Stimulated activated naive CD4-positive, alpha-beta T cell treated with Interleukin-2 at 50 U/mL for 16 hours (primary cell): ENCODE results near the gene HMGXB3.

Source experiments
- DNase-seq: peaks from one replicate; lab custom pipeline; 2025; lab: John Stamatoyannopoulos, UW

HMGXB3 gene

DNA sequence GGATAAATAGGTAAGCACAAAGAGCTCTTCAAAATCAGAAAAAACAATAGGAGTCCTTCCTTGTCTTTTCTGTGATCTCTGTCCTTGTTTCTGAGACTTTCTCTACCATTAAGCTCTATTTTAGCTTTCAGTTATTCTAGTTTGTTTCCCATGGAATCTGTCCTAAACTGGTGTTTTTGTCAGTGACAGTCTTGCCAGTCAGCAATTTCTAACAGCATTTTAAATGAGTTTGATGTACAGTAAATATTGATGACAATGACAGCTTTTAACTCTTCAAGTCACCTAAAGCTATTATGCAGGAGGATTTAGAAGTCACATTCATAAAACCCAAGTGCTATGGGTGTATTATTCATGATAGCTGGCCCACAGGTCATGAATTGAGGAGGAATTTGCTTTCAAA lies 18.0 kb upstream of the HMGXB3 start:
- DNase-seq: no peak

DNA sequence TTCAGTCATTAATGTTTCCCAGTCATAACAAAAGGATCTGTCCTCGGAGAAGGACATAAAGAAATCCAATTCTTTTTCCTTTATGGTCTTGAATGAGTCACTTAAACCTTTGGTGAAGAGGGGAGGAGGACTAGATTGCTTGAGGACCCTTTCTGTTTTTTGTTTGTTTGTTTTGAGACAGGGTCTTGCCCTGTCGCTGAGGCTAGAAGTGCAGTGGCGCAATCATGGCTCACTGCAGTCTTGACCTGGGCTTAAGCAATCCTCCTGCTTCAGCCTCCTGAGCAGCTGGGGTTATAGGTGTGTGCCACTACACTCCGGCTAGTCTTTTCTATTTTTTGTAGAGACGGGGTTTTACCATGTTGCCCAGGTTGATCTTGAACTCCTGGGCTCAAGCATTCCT lies 12.4 kb upstream of the HMGXB3 start:
- DNase-seq: no peak

DNA sequence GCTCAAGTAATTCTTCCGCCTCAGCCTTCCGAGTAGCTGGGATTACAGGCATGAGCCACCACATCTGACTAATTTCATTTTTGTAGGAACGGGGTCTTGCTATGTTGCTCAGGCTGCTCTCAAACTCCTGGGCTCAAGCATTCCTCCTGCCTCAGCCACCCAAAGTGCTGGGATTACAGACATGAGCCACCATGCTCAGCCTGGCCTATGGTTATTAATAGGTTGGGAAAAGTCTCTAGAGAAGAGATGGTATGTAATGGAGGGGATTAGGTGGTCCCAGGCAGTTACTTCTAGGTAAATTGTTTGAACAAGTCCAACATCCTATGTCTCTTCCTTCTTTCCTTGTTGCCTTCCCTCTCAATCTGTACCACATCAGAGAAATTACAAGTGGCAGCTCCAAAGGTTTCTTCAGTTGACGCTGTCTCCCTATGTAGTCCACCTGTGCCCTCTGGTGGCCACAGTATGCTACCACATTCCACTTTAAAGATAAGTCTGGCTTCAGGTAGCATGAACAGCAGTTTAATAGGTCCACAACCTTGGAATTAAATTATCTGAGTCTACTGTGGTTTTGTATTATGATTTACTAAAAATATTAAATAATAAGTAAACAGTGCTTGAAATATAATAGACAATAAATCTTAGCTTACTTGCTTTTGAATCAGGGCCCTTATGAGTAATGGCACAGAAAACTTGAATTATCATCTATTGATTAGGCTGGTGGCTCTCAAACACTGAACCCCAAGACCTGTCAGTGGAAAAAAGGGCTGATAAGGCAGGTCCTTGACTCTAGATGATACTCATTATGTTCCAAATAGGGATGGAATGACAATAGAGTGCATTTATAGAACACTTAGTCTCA lies 9.8 kb upstream of the HMGXB3 start:
- DNase-seq: peak; percentile 54

DNA sequence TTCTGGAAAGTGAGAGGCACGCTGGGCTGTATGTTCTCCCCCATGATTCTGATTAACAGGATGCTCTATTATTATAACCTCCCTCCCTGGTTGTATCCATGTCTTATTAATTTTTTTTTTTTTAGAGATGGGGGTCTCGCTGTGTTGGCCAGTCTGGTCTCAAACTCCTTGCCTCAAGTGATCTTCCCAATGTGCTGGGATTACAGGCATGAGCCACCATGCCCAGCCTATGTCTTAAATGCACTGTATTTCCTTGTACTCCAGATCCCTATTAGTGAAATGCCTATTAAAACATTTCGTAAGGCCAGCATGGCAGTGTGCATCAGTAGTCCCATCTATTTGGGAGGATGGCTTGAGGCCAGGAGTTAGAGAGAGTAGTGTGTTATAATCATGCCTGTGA lies 7.1 kb upstream of the HMGXB3 start:
- no peak for DNase-seq

DNA sequence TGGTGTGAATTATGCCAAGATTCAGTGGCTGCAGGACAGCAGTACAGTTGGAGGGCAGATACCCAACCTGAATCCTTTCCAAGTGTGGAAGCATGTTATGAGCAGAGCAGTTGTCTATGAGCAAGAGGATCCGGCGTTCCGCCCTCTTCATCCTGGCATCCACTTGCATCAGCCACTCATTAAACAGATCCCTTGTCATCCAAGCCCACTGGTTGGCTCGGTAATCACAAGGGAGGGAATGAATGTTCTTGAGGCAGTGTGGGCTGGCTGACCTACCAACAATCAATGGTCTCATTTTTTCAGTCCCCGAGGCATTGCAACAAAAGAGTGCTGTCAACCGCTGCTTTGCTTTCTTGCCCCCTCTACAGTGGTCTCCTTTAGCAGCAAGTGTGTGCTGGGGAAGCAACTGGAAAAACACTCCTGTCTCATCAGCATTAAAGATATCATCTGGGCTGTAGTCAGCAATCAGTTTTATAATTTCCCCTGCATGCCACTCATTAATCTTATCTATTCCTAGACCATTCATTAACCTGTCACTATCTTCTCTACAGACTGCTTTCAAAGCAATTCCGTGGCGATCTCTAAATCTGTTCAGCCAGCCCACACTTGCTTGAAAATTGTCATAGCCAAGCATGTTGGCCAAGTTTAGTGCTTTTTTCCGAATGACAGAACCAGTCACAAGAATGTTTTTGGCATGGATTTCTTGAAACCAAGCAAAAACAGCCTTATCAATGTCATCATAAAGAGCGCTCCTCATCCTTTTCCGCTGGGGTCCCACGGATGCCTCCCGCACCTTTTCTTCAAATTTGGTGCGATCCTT lies 4.9 kb upstream of the HMGXB3 start:
- DNase-seq: no peak

DNA sequence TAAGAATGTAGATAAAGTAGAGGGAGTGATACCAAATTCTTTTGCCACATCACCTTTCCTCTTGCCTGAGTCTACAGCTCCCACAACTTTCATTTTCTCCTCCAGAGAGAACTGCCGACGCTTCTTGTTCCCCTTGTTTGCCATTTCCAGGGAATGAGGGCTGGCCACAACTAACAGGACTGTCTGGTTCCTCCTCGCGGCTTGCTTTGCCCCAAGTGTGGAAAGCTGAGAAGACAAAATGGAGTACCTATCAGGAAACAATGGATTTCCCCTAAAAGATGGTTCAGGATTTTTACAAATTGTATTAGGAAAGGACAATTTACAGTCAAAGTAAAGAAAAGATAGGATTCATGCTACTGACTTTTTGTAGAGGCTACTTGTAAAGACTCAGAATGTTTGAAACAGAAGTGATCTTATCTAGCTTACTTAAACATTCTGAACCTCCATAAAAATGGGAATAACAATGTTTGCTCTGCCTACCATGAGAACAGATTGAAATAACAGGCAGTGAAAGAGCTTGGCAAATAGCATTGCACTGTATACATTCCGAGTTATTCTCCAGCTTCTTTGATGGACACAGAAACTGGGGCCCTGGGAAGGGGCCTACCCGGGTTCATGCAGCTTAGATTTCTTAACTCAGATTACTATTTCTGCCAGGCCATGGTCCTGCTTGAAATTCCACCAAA lies 4.2 kb upstream of the HMGXB3 start:
- no peak for DNase-seq

DNA sequence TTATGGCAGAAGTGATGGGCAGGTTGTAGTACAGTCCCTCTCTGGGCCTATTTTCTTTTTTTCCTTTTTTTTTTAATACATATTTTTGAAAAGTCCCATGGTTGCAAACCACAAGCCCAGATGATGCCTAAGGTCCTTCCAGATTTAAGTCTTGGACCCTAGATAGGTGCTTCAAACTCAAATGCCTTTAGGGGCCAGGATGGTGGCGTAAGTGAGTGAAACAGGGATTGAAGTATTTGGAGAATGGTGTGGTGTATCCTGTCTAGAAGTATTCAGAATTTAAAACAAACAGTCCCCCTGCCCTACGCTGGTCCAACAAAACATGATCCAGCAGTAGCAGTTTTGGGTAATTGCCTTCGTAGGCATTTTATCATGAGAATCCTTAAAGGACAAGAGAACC lies 2.3 kb upstream of the HMGXB3 start:
- no peak for DNase-seq

DNA sequence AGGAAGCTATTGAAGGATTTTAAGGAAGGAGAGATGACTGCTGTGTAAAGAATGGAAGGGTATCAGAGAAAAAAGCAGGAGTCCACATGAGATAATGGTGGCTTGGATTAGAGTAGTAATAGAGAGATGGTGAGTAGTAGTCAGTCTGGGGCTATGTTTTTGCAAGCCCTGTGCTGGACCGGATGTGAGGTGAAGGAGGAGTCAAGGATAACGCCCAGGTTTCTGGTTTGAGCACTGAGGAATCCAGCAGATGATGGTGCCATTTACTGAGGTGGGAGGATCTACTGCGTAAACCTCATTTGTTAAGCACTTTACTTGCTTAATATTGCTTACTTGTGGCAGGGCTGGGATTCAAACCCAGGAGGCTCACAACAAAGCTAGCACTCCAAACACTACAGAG lies 1.2 kb upstream of the HMGXB3 start:
- DNase-seq: no peak

DNA sequence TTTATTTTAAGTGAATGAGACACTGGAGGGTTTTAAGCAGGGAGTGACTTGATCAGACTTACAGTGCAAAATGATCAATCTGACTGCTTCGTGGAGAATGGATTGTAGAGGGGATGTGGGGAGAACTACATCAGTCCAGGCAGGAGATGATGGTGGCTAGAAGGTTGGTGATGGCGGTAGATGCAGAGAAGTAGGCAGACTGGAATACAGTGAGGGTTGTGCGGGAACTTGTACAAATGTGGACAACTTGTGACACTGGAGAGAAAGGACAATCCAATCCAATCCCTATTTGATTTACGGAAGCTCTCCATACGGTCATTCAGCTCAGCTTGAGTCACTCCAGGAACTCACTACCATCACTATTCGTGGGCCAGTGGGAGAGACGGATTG lies 678 bp upstream of the HMGXB3 start:
- no peak for DNase-seq

DNA sequence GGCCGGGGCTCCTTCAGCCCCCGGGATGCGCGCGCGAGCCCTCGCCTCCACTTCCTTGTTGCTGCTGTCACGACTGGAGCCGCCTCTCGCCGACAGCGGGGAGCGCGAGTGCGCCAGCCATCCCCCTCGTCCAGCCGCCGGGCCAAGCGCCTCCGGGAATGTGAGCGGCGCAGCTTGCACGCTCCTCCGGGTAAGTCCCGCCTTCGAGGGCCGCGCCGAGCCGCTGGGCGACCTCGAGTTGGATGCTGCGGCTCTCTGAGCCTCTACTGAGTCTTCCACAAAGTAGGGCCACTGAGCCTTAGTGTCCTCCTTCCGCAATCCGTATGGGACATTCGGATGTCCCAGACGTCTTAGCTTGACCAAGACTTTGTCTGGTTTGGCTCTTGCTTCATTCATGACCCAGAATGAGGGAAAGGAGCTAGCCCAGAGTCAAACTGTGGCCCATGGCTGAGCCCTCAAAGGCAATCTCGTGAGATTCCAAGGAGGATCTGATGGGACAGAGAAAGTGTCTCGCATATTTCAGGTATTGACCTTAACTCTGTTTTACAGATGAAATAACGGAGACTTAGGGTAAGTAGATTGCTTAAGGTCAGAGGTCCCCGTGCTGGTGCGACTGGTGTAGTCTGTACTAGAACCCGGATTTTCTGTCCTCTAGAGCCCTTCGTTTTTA lies 586 bp downstream of the HMGXB3 start:
- peak; percentile 32 for DNase-seq

DNA sequence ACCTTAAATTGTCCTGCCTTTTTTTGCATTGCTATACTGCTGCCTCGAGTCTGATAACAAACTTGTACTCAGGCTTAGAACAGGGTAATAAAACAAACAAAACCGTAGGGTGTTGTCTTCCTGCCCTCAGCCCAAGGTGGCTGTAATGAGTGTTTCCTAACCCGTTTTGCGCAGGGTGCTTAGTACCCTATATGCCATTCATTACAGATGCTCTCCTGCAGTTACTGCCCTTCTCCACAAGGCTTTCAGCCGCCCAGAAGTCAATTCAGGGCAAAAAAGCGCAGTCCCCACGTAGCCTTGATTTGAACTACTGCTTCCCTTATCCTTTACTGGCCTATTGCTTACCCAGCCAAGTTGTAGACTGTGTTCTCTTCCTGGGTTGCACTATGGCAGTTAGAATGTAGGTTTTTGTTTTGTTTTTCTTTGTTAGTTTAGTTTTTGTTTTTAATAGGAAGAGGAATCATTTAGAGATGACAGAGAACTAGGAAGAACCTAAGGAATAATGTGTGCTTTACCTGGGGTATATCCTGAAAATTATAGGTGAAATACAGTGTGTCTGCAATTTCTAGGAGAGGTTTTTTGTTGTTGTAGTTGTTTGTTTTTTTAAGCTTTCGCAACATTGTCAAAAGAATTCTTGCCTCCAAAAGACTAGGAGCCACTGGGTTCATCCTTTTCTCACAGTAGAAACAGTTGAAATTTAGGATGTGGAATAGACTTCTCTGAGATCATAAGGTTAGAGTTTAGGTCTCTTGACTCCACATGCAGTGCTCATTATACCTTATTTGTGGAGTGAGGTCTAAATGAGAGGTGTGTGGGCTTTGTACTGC lies 1.3 kb downstream of the HMGXB3 start:
- DNase-seq: peak; percentile 53

DNA sequence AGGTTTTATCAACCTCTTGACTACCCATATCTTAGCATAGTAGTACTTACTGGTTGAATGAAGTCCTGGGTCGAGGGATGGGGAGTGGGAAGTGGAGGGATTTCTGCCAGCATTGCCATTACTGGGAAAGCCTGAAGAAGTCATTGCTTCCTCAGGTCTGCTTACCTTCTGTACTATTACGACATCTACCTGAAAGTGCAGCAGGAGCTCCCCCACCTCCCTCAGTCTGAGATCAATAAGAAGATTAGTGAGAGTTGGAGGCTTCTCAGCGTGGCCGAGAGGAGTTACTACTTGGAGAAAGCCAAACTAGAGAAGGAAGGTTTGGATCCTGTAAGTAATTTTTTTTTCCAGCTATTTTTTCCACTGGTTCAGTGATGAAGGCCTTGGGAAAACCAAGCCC lies 5.8 kb downstream of the HMGXB3 start:
- DNase-seq: no peak

DNA sequence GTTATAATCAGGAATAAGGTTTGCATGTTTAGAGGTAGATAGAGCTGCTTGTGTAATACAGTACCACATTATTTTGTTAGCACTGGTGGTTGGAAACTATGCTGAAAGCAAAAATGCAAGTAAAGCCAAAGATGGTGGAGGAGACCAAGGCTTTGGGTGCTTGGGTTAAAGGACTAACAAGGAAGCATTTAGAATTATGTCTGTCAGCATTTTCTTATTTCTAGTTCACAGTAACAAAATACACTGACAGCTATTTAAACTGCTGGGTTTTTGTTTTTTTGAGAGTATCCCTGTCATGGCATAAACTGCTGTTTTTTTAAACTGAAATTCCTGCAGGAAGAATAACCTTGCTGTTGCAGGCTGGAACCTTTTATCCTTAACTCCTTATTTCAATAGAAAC lies 6.5 kb downstream of the HMGXB3 start:
- no peak for DNase-seq

DNA sequence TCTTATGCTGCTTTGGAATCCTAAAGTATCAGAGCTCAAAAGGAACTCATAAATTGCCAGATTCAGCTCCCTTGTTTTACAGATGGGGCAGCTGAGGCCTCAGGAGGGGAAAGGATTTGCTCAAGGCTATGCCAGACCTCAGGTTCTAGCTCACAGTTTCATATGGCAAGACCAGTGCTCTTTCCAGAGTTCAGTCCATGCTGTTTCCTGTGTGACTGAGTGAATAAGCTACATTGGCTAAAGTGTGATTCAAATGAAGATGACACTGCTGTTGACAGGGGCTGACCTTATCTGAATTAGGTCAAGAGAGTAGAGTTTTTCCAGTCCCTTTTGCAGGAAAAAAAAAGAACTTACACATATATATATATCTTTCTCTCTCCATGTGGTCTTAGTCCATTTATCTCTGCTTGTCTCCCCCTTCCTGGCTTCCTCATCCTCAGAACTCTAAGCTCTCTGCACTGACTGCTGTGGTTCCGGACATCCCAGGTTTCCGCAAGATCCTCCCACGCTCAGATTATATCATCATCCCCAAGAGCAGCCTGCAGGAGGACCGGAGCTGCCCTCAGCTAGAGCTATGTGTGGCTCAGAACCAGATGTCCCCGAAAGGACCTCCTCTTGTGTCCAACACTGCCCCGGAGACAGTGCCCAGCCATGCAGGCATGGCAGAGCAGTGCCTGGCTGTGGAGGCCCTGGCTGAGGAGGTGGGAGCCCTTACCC lies 9.3 kb downstream of the HMGXB3 start:
- DNase-seq: no peak

DNA sequence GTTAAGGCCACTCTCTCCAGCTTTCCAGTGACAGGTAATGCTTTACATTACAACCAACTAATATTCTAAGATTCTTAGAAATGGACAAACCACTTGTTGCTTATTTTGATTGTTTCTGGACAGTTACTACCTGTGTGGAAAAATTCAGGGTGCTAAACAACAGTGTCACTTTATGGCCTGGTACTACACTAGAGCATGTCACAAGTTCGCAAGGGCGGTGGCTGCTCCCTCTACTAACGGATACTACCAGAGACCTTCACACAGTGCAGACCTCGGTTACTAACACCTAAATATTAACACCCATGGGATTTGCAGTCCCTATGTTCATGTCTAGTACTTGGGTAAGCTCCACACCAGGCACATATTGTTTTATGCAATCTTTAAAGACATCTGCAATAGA lies 13.4 kb downstream of the HMGXB3 start:
- no peak for DNase-seq

DNA sequence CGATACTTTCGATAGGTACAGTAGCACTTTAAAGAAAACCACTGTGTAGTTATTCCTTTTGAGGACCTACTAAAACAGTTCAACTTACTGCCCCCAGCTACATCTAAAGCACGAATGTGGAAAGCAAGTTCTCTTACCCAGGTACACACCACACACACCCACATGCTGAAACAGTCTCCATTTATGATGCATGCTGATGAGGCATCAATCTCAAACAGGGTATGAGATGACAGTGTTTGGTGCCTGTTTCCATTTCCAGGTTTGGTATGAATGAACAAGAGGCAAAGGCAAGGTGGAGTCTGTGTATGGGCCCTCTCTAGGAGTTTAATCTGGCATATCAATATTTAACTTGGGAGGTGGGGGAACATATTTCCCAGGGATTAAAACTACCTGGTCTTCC lies 13.9 kb downstream of the HMGXB3 start:
- DNase-seq: no peak

DNA sequence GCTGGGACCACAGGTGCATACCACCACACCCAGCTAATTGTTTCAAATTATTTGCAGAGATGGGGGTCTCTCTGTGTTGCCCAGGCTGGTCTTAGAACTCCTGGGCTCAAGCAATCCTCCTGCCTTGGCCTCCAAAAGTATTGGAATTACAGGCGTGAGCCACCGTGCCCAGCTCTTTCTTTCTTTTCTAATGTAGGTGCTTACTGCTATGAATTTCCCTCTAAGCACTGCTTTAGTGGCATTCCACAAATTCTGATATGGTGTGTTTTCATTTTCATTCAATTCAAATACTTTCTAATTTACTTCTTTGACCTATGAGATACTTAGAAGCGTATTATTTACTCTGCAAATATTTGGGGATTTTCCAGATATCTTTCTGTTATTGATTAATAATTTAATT lies 14.9 kb downstream of the HMGXB3 start:
- no peak for DNase-seq

DNA sequence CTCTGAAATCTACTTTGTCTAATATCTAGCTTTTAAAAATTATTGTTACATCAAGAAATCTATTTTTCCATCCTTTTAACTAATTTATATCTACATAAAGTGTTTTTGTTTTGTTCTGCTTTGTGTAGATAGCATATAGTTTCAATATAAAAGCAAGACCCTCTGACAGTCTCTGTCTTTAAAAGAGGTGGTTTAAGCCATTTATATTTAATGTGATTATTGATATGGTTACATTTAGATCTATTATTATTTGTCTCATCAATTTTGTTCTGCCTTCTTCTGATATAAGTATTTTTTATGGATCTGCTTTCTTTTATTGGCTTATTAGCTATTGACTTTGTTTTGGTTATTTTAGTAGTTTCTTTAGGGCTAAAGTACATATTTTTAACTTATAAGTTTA lies 16.0 kb downstream of the HMGXB3 start:
- DNase-seq: no peak

DNA sequence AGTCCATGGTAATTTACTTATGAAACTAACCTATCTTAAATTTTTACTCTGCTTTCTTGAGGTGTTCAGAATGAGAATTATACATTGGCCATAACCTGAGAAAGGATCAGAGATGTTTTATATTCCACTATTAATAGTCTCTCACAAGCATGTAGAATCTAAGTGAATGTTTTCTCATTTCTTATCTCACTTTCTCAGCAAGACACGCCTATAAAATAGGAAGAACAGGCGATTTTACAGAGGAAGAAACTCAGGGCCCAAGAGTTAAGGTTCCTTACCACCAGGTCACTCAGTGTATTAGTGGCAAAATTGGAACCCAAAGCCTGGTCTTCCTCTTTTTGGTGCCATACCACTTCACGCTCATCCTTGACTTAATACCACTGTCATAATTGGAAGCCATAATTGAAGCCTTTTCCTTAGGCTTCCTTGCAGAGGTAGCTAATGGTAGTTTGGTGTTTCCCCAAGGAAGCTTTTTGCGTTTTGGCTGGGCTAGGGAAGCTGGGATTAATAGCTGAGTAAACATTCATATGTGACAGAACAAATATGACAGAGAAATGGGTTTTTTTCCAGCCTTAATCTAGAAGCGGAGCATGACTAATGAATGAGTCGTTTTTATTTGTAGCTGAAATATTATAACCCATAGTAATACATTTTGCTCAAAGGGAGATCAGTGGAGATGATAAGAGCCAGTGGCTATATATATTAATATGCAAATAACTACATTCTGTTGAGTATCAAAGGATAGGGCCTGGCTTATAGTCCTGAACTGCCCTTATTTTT lies 16.9 kb downstream of the HMGXB3 start:
- DNase-seq: no peak

DNA sequence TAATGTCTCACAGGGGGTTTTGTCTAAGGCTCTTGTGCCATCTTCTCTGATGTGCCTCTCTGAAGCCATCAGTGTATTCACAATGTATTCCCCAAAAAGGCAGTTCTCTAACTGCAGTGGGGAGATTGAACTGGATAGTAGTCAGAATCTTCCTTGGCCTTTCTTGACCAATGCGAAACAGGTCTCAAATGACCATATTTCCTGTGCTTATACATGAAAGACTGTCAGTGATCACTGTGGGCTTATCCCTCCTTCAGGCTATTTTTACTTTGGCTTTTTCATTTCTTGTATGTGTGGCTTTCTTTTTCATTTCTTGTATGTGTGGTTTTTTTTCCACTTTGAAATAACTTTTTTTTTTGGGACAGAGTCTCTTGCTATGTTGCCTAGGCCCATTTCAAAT lies 19.7 kb downstream of the HMGXB3 start:
- no peak for DNase-seq
